ENCODE data around the gene LGR4. TPM values are rescaled to one million over a fixed set of nuclear protein-coding genes. Genes with fewer than 3 reads are reported as not detected.

The LGR4 gene
- total and polyA plus RNA-seq, 2 experiments from 2014 or later = 22.6 to 99.6 TPM

- no peak for TF ChIP-seq ZNF331 (CRISPR knock-in tag; IDR thresholded peaks at IDR 0.05; ENCODE audit: low read depth)
- no peak for TF ChIP-seq JUNB (IDR thresholded peaks at IDR 0.05; ENCODE audit: unreplicated experiment)
- no peak for TF ChIP-seq EZH2phosphoT487 (IDR thresholded peaks at IDR 0.05; ENCODE audit: unreplicated experiment)
- no peak for TF ChIP-seq STAT1 (IDR thresholded peaks at IDR 0.05; ENCODE audit: unreplicated experiment)
- no peak for TF ChIP-seq ZNF462 (CRISPR knock-in tag; IDR thresholded peaks at IDR 0.05)
These were observed 91.8 kb downstream of the LGR4 start (continued) for GRCh38 chr11:27380771-27381170.

GRCh38 chr11:27379449-27379848 is 93.1 kb downstream of the LGR4 start:
- ATAC-seq = no peak
- TF ChIP-seq STAT1 (IDR thresholded peaks at IDR 0.05; ENCODE audit: unreplicated experiment) (no peak), ZNF462 (CRISPR knock-in tag; IDR thresholded peaks at IDR 0.05) (no peak), POLR2AphosphoS5 (IDR thresholded peaks at IDR 0.05; ENCODE audit: low read depth) (no peak), CTCF (conservative IDR thresholded peaks at IDR 0.05; ENCODE audit: low read depth in 2 of 2) (no peak)

More at GRCh38 chr11:27379449-27379848, 93.1 kb downstream of the LGR4 start:
- DNase-seq (ENCODE audit: low spot score) = no peak
- no peaks in the 10 kb centered on the region for H3K9me2 ChIP-seq (ENCODE audit: insufficient read depth)
- H3K79me2 ChIP-seq (replicated peaks; ENCODE audit: insufficient read depth) = no peaks in the 10 kb centered on the region
- no peaks in the 10 kb centered on the region for H3K27me3 ChIP-seq (ENCODE audit: insufficient read depth)
- H3K27ac Mint-ChIP-seq = no peak overlapping the region
- no peaks in the 10 kb centered on the region for H3F3A ChIP-seq (replicated peaks; ENCODE audit: low read depth)
- H3K4me2 ChIP-seq = no peak overlapping the region
- peaks cover 30% of the 10 kb centered on the region for H3K36me3 ChIP-seq (ENCODE audit: insufficient read depth)
- no peak overlapping the region for H2AFZ ChIP-seq
- no peak overlapping the region for H3K4me3 Mint-ChIP-seq
- H3K4me3 ChIP-seq = no peak overlapping the region
- H3K27me3 Mint-ChIP-seq (ENCODE audit: insufficient read depth, low read depth, poor library complexity) = no peaks in the 10 kb centered on the region
- H3K36me3 Mint-ChIP-seq (ENCODE audit: low read depth) = peaks cover 40% of the 10 kb centered on the region
- H3K4me1 ChIP-seq (ENCODE audit: insufficient read depth) = peaks cover 14% of the 10 kb centered on the region
- H3K27ac ChIP-seq (ENCODE audit: low read depth) = no peak overlapping the region
- H4K20me1 ChIP-seq (replicated peaks; ENCODE audit: insufficient read depth) = no peaks in the 10 kb centered on the region; the same call in 1 of the 2 replicates
- H3K4me1 Mint-ChIP-seq = 0 out of 3 replicates have a peak, but pooled peaks cover 2% of the 10 kb centered on the region
- H3K9me3 Mint-ChIP-seq = no peaks in the 10 kb centered on the region

Data from GM23338 (cell line).